HG02588 (cell line): Measurements from ENCODE around the gene HOXC10.

Experiments used
- ATAC-seq: cut with Tn5 transposase; IDR thresholded peaks from one replicate; pipeline ENCODE4 v1.9.1; 2021; ENCODE audit warnings: mild to moderate bottlenecking, moderate library complexity; ENCODE audit not compliant: unreplicated experiment

The HOXC10 gene

GRCh38 chr12:53984901-53985691, at the start of gene HOXC10:
HOXC10 (plus strand) TSS chr12:53985146; CDS start chr12:53985260, 114 bp downstream.
- no peak for ATAC-seq

GRCh38 chr12:53935383-53936341, 49.3 kb upstream of the HOXC10 start:
- no peak for ATAC-seq

GRCh38 chr12:53937099-53937498, 47.8 kb upstream of the HOXC10 start:
- no peak for ATAC-seq

- ATAC-seq: no peak
Measured at GRCh38 chr12:53937596-53938325, 47.2 kb upstream of the HOXC10 start.

GRCh38 chr12:53938326-53939140, 46.4 kb upstream of the HOXC10 start, which contains the start of gene HOXC13:
HOXC13 (plus strand) TSS chr12:53938831; CDS start chr12:53938907, 76 bp downstream.
- ATAC-seq: no peak

- ATAC-seq: no peak
Measured at GRCh38 chr12:53939141-53940108, 45.5 kb upstream of the HOXC10 start.

- ATAC-seq: no peak
Measured at GRCh38 chr12:53940443-53941014, 44.4 kb upstream of the HOXC10 start.

GRCh38 chr12:53941187-53941586, 43.8 kb upstream of the HOXC10 start:
- ATAC-seq: no peak

GRCh38 chr12:53941750-53942149, 43.2 kb upstream of the HOXC10 start:
- no peak for ATAC-seq

GRCh38 chr12:53942467-53942997, 42.4 kb upstream of the HOXC10 start:
- ATAC-seq: no peak

- ATAC-seq: no peak
Measured at GRCh38 chr12:53944209-53944608, 40.7 kb upstream of the HOXC10 start.

GRCh38 chr12:53944907-53945847, 39.8 kb upstream of the HOXC10 start:
- no peak for ATAC-seq

- ATAC-seq: no peak
Measured at GRCh38 chr12:53947743-53948142, 37.2 kb upstream of the HOXC10 start.

- no peak for ATAC-seq
Measured at GRCh38 chr12:53948650-53949593, 36.0 kb upstream of the HOXC10 start.

GRCh38 chr12:53949631-53950436, 35.1 kb upstream of the HOXC10 start:
- ATAC-seq: no peak
